ELR (cell line): ENCODE results near the gene MAP4K5.

Source experiments
- DNase-seq: peaks from one replicate; pipeline ENCODE4 v3.0.0-alpha.2; 2015; ENCODE audit warnings: low read depth

Gene MAP4K5

DNA sequence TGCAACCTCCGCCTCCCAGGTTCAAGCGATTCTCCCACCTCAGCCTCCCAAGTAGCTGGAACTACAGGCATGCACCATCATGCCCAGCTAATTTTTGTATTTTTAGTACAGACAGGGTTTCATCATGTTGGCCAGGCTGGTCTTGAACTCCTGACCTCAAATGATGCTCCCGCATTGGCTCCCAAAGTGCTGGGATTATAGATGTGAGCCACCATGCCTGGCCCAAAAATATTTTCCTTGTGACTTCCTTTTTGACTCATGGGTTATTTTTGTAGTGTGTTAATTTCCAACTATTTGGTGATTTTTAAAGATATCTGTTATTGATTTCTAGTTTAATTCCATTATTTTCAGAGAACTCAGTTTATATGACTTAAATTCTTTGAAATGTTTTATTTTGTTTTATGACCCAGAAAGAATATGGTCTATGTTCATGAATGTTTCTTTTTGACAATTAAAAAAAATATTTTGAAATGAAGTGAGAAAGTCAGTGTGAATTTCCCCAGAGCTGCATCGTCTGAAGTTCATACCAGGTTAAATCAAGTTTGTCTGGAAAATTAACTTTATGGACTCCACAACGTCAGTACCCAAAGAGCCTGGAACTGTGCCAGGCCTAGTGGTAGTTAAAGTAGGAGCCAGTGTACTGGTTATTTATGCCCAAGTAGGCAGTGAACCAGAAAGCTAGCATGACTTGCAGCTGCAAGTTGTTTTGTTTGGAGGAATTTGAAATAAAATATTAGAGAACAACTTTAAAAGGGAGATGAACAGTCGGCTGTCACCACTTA, 132.9 kb downstream of the MAP4K5 start:
- peak; percentile 53 for DNase-seq

DNA sequence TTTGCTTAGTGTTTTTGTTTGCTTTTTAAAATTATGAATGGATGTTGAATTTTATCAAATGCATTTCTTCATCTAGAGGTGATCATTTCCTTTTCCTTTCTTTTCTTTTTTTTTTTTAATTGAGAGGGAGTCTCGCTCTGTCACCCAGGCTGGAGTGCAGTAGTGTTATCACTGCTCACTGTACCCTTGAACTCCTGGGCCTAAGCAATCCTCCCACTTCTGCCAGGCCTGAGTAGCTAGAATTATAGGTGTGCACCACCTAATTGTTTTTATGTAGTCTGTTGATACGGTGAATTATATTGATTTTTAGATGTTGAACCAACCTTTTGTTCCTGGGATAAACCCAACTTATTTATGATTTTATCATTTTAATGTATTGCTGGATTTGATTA, 134.2 kb downstream of the MAP4K5 start:
- no peak for DNase-seq

DNA sequence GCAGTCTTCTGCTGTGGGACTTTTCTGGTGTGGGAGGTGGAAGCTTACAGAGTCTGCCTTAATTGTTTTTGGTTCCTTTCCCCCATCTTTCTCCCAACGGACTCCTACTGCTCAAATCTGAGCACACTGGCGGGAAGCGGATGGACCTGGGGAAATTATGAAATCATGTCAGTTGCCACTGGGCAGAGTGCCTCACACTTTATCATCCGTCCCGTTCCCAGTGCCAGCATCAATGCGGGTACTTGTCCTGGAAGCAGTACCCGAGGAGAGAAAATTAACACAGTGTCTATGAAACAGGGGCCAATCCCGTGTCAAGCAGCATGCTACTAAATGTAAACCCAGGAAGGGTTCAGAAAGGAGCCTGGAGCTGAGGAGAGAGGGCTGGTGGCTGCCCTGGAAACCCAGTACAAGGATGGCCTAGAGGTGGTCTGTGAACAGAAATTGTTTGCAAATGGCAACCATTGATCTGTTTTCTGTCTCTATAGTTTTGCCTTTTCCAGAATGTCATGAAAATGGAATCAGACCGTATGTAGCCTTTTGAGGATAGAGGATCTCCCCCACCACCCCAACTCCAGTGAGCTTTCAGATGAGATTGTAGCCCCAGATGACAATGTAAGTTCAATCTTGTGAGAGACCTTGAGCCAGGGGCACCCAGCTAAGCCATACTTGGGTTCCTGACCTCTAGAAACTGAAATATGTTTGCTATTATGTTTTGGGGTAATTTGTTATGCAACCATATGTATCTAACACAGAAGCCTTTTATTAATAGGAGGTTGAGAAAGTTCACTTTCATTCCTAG, 134.8 kb downstream of the MAP4K5 start:
- DNase-seq = peak; percentile 65

DNA sequence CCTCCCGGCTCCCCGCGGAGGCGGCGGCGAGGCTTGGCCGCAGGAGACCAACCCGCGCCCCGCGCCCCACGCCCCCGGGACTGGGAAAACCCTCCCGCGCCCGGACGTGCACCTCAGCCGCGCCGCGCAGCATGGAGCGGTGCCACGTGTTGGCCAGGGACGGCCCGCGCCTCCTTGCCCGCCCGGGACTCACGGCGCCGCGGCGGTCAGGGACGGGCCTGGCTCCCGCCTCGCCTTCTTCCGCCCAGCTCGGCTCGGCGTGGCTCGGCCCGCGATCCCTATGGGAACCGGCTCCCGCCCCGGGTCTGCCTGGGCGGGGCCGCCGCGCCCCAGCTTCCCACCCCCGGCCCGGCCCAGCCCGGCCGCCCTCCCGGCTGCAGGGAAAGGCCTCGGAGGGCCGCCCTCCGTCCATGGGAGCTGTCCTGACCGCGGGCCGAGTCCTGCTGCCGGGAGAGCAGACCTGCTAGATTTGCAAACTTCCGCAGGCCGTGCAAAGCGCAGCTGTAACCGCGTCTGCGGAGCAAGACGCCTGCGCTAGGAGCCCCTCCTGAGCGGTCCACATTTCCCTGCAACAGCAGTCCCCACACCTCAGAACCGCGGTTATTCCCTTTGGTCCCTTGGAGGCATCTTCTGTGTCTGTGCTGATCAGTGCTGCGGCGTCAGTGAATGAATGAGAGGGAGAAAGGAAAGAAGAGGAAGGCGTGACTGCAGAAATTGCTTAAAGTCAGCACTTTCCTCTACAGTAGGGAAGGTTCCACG, 135.6 kb downstream of the MAP4K5 start, which contains the start of gene CDKL1:
TSS of gene CDKL1 (minus strand) at position 251 of the 759 bp plus-strand sequence. CDS start 1,013 bp downstream, outside the sequence.
- peak; percentile 82 for DNase-seq

DNA sequence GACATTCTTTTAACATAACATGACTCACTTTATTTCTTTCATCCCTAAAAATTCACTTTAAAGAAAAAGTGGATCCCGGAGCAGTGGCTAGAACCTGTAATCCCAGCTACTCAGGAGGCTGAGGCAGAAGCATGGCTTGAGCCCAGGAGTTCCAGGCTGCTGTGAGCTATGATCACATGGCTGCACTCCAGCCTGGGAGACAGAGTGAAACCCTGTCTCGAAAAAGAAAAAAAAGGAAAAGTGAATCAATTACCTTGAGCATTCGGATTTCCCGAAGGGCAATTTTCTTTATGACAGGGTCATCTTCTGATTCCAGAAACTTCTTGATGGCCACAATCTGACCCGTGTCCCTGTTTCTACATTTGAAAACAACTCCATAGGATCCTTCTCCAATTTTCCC, 136.9 kb downstream of the MAP4K5 start:
- peak; percentile 8 for DNase-seq

DNA sequence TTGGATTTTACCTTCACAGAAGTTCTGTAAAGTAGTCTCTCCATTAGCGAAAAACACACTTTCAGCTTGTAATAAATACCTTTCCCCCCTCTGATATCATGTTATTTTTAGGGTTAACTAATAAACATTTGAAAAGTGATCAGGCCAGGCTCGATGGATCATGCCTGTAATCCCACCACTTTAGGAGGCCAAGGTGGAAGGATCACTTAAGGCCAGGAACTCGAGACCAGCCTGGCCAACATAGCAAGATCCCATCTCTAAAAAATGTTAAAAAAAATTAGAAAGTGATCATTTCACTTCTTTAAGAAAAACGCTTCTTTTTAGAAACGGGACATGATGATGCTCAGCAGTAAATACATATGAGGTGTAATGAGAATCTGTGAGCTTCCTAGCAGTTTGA, 137.7 kb downstream of the MAP4K5 start:
- no peak for DNase-seq

DNA sequence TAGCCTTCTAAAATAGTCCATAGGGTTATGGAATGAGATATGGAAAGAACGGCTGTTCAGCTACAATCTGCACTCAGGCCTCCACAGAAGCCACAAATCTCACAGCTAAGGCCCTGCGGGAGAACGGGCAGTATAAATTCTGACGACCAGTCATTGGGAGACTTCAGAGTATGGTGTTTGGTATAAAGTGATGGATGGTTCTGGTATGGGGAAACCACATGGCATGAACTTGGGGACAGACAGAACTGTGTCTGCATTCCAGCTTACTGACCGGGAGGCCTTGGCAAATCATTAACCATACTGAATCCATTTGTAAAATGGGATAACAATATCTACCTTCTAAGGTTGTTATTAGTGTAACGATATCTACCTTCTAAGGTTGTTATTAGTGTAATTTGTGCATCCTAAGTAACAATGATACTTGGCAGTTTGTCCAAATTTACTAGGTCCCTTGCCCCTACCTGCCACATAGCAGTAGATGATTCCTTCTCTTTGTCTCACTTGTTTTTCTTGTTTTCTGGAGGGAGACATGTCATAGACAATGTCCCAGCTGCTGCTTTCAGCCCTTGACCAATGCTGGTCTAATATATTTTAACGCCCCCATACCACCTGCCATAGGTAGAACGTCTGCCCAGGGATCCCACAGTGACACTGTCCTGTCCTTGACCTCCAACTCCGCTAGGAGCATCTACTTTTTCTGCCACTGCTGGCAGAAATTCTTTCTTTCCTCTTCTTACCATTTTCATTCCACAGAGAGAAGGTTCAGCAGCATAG, 142.5 kb downstream of the MAP4K5 start:
- DNase-seq = no peak

DNA sequence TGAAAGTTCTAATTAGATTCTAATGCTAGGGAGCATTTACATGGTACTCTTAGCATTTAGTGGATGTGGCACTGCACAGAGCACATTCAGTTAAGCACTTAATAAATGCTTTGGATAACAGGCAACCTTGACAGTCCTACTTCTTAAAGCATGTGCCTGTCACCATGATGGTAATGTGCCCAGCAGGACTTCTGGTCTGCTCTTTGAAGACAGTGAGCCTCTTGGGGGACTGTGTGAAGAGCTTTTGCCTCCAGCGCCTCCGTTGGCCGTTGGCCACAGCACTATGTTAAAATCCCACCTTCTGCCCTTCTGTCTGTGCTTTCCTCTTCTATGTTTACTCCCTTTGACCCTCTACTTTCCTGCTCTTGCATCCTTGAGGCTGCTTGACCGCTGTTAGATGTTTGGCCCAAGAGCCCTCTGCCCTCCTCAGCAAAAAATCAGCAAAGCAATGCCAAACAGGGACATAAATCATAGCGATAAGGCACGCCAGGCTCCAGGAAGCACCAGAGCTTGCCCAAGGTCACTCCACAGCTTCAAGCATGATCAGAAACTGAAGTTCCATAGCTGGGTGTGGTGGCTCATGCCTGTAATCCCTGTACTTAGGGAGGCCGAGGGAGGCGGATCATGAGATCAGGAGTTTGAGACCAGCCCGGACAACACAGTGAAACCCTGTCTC, 144.0 kb downstream of the MAP4K5 start:
- no peak for DNase-seq

DNA sequence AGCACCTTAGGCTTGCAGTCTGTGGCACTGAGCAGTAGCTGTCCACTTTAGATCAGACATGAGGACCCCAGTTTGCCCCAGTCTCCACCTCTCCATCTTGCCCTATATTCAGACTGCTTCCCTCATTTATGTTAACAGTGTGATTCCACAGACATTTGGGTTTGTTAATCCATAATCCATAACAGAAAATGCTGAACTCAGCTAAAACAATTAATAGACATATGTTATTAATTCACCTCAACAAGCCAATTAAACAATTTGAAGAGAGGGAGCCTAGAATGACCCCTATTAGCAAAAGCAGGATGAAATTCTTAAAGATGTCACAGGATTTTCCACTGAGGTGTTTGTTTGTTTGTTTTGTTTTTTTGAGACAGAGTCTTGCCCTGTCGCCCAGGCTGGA, 144.8 kb downstream of the MAP4K5 start:
- no peak for DNase-seq

DNA sequence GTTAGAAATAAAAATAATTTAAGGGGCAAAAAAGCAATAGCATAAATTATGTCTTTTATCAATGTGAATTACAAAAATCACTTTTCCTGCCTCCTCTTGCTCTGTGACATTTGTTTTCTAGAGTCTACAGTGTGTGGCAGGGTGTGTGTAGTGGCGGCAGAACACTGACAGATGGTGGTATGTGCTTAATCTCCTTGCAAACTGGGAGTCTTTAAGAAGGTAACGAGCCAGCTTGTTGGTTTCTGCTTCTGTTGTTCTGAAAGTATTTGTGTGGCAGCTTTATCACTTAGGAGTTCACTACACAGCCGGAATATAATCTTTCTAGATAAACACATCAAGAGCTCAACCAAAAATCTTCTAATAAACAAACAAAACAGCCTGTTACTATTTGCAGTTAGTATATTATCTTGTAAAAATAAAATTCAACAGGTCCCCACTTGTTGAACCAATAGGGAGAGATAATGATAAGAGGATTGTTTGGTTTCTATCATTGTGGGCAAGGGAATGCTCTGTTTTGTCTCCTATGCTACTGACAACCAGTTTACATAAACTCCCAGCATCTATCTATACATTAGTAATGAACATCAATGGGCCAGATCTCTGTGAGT, 148.6 kb downstream of the MAP4K5 start:
- DNase-seq = no peak

DNA sequence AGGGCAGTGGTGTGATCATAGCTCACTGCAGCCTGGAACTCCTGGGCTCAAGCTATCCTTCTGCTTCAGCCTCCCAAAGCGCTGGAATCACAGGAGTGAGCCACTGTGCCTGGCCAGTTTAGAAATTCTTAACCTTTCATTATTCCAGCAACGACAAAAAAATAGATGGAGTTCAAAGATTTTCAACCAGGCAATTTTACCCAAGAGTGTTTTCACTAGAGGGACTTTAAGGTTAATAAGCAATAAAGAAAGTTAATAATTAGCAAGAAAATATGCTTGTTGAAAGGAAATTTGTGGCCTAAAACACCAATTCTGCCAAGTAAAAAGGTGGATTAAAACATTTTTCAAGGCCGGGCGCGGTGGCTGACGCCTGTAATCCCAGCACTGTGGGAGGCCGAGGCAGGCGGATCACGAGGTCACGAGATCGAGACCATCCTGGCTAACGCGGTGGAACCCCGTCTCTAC, 150.5 kb downstream of the MAP4K5 start:
- DNase-seq = no peak

DNA sequence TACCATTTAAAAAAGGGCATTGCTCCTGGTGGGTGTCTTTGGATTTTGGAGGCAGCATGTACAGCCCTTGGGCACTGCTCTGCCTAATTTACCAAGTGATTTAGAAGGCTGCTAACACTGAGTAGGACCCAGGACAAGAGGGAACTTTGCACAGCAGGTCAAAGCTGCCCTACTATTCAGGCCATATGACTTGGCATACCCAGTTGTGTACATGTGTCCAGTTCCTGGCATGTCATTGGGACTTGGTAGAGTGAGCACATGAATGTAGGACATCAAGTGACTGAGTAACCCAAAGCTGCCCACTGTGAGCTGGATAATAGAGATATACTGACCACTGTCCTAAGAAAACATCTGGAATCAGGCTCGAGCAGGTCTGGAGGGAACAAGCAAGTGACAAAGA, 151.4 kb downstream of the MAP4K5 start:
- DNase-seq = no peak

DNA sequence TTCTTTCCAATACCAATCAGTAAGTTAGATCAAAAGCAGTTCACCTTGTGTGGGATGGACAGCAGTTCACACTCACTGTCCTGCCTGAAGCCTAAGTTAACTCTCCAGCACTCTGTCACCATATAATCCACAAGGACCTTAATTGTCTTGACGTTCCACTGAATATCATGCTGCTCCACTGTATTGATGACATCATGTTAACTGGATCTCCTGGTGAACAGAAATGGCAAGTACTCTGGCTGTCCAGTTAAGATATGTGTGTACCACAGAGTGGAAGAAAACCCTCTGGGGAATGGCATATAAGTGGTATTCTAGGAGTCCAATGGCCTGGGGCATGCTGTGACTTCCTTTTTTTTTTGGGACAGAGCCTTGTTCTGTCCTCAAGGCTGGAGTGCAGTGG, 151.9 kb downstream of the MAP4K5 start:
- DNase-seq = no peak

DNA sequence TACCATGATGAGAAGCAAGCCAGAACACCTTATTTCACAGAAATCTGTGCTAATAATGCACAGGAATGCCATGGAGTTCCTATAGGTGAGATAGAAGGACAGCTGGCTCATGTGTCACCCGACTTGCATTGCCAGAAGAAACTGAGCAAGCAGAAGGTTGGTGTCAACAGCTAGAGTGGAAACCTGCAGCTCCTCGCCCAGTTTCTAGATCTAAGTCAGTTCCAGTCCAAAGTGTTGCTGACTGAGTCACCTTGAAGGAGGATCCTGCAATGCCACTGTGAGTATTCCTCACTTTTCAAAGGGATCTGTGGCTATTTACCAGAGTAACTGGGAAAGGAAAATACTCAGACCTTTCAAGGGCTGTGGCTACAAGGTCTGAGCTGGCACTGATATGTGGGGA, 152.8 kb downstream of the MAP4K5 start:
- DNase-seq = no peak

DNA sequence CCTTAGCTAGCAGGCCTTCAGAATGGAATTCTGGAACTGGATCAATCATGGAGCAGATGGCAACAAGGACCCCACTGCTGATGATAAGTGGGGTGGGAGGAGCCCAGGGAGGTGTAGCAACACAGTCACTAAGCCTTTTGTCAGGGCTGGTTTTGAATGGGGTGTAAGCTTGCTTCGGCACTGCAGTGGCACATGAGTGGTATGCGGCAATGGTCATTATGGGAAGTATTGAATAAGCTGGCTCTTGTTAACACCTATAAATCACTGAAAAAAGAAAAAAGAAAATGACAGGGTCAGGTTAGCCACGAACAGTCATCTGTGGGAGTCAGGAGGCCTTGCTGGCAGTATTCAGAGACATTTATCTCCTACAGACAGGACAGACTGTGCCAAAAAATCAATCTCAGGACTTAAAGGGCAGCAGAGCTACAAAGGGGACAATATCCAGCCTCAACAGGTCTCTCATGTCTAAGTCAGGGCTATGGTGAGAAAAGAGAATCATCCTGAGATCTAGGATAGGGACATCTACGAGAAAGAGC, 154.8 kb downstream of the MAP4K5 start:
- no peak for DNase-seq

DNA sequence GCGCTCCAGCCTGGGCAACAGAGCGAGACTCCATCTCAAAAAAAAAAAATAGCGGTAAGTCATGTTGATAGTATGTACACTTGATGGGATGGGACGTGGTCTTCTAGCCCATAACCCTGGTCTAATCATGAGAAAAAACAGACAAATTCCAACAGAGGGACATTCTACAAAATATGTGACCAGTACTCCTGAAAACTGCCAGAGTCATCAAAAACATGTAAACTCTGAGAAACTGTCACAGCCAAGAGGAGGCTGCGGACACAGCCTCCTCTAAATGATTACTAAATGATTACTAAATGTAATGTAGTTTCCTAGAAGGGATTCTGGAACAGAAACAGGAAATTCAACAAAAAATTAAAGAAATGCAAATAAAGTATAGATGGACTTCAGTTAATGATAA, 156.6 kb downstream of the MAP4K5 start:
- DNase-seq = no peak

DNA sequence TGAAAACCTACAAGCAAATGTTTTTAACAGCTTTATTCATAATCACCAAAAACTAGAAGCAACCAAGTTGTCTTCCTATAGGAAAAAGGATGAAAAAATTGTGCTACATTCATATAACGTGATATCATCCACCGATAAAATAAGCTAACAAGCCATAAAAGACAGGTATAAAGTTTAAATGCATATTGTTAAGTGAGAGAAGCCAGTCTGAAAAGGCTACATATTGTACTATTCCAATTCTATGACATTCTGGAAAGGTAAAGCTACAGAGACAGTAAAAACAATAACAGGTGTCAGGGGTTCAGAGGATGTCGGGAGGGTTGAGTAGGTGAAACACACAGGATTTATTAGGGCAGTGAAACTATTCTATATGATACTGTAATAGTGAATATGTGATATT, 158.4 kb downstream of the MAP4K5 start:
- DNase-seq = no peak

DNA sequence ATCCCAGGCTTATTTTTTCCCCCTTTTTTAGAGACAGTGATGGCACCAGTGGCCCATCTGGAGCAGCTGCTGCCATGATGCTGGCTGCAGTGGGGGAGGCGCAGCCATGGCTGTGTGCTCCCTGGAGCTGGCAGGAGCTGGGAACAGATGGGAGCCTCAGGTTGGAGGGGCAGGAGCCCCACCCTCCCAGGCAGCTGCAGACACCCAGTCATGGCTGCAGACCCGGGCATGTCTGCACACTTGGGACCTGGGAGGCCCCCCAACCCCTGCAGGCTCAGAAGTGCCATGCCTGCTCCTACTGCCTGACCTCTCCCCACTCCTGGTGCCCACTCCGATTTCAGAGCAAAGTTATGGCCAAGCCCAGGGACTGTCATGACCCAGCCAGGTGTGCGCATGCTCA, 160.8 kb downstream of the MAP4K5 start:
- no peak for DNase-seq
